ENCODE results near the gene CAPN11.

Gene CAPN11

GRCh38 chr6:44190715-44191114, 32.1 kb downstream of the CAPN11 start:
- TF ChIP-seq CTCF (IDR thresholded peaks at IDR 0.05): no peak

DNA sequence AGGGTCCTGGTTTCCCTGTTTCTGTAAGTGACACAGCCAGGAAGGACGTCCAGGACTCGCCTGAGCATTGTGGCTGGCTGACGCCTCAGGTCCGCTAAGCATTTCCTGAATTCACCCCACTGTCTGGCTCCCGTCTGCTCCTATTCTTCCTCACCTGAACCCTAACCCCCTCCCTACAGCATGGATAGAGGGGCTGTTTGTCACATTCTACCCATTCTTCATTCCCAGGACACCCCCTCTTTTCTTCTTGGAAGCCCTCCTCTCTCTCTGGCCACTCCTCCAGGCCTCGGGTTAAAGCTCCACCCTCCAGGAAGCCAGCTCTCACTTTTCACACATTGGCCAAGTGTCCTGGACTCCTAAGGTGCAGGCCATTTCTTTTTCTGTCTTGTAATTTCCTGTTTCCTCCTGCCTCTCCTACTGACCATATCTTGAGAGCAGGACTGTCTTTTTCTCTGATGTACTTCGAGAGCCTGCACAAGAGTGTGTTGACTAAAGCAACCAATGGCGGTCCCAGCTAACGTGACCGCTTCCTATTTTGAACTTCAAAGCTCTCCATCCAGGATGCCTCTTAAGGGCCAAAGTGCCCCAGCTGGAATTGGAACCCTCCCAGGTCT, 33.9 kb downstream of the CAPN11 start:
- TF ChIP-seq CTCF (IDR thresholded peaks at IDR 0.05): no peak

DNA sequence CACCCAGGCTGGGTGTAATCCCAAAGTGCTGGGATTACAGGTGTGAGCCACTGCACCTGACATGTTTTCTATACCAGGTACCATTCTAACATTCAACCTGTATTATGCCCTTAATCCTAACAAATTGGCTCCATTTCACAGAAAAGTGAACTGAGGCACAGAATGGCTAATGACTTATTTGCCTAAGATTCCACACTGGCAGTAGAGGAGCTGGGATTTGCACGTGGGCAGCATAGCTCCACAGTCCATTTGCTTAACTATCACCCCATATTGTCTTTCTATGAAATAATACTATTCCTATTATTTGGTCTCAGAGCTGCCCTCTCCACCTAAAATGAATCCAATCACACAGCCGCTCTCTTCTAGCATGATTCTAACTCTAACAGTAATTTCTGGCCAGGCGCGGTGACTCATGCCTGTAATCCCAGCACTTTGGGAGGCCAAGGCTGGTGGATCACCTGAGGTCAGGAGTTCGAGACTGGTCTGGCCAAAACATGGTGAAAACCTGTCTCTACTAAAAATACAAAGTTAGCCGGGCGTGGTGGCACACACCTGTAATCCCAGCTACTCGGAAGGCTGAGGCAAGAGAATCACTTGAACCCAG, 34.8 kb downstream of the CAPN11 start:
- TF ChIP-seq CTCF (IDR thresholded peaks at IDR 0.05): no peak

DNA sequence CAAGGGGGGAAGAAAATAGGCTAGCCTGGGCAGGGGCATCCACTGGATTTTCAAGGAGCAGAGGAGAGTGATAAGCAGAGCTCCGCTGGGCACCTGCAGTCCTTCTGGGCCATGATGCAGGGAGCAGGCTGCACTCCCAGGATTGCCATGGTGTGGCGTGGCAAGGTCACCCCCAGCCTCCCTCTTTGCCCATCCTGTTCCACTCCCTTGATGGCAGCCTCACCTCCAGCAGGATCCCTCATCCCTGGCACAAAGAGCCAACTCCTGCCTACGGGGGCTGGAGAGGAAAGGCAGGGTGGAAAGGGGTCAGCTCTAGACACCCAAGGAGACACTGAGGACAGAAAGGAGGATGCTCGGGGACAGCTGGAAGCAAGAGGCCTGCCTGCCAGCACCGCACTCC, 35.7 kb downstream of the CAPN11 start:
- no peak for TF ChIP-seq CTCF (IDR thresholded peaks at IDR 0.05)

GRCh38 chr6:44198684-44199083, 40.1 kb downstream of the CAPN11 start:
- TF ChIP-seq CTCF (IDR thresholded peaks at IDR 0.05): no peak

DNA sequence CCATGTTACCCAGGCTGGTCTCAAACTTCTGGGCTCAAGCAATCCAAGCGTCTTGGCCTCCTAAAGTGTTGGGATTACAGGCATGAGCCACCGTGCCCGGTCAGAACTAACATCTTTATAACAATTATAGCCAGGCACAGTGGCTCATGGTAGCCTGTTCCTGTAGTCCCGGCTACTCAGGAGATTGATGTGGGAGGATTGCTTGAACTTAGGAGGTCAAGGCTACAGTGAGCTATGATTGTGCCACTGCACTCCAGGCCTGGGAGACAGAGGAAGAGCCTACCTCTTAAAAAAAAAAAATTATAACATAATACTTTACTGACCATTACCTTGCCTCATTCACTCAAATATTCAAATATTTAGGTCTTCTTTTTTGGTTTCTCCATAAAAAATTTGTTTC, 41.3 kb downstream of the CAPN11 start:
- no peak for TF ChIP-seq CTCF (IDR thresholded peaks at IDR 0.05)

GRCh38 chr6:44201200-44201599, 42.6 kb downstream of the CAPN11 start:
- TF ChIP-seq CTCF (IDR thresholded peaks at IDR 0.05): no peak
